ENCODE measurements around the gene NVL. TPM values are rescaled to one million over a fixed set of nuclear protein-coding genes. Genes with fewer than 3 reads are reported as not detected.

Gene NVL
- 10 to 100 TPM; 37.7 to 40.4 TPM for total RNA-seq

DNA sequence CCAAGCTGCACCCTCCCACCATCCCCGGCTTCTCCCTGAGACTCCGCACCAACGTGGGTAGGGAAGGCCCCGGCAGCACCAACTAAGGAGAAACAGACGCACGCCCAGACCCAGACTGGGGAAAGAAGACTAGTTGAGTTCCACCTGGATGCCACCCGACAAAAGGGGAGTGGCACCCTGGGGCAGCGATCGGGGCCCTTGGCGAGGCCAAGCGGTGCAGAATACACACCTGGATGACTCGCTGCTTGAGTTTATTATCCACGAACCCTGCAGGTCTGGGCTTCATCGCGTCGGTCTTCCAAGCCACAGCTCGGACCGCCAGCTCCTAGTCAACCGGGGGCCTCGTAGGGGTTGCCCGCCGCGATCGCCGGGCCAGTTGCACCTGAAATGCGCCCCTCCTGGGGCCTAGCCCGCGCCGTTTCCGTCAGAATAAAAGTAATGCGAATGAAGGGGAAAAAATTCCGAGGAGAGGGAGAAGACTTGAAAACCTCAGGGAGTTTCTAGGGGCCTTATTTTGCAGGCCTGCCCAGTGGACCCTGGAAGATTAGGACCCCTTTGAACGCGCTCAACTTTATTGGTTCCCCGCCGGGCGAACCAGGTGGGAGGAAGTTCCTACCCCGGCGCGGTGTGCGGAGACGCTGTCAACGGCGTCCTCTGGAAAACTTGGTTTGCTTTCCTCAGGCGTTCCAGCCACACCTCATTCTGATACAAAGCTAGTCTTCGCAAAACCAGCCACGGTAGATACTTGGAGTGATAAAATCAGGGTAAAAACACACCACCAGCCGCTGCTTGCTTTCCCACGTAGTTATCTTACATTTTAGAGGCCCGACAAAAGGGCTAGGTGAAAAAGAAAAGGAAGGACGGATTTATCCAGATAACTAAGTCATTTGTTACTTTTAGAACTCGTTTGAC is at the start of gene NVL:
Gene NVL, minus strand, starts transcription at position 331 of the 912 bp plus-strand sequence. Its CDS starts 45 bp downstream, at position 286.
- ChIA-PET CTCF (interaction anchor here (0.9 to 2.1 kb wide), 5 partner anchors 28 to 214 kb away, joined by 3 to 16 read pairs (median 6); no protein-coding TSS in a partner anchor), POLR2A (interaction anchor here (0.6 to 1.7 kb wide), 5 partner anchors 10 to 214 kb away, joined by 3 to 5 read pairs (median 3); no protein-coding TSS in a partner anchor)
- ATAC-seq, result peak; percentile 88
- DNase-seq, result peak; percentile 85
- peak within 1 kb of the TSS; percentile 88 for H3K4me3 Mint-ChIP-seq
- H3K27me3 Mint-ChIP-seq, result no peaks in the 10 kb centered on the region
- TF ChIP-seq, protein P1, sequence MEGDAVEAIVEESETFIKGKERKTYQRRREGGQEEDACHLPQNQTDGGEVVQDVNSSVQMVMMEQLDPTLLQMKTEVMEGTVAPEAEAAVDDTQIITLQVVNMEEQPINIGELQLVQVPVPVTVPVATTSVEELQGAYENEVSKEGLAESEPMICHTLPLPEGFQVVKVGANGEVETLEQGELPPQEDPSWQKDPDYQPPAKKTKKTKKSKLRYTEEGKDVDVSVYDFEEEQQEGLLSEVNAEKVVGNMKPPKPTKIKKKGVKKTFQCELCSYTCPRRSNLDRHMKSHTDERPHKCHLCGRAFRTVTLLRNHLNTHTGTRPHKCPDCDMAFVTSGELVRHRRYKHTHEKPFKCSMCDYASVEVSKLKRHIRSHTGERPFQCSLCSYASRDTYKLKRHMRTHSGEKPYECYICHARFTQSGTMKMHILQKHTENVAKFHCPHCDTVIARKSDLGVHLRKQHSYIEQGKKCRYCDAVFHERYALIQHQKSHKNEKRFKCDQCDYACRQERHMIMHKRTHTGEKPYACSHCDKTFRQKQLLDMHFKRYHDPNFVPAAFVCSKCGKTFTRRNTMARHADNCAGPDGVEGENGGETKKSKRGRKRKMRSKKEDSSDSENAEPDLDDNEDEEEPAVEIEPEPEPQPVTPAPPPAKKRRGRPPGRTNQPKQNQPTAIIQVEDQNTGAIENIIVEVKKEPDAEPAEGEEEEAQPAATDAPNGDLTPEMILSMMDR (IDR thresholded peaks at IDR 0.05), result no peak
- peak within 1 kb of the TSS; percentile 99 for H3K27ac Mint-ChIP-seq
- H3K36me3 Mint-ChIP-seq (ENCODE audit: low read depth), result peaks cover 2% of the 10 kb centered on the region
- H3K9me3 Mint-ChIP-seq, result no peaks in the 10 kb centered on the region
- intact Hi-C loops (cut with micrococcal nuclease), result loop anchor here (10.0 kb wide), 1 partner anchor 625 kb away; no protein-coding TSS in a partner anchor
- peaks cover 40% of the 10 kb centered on the region for H3K4me1 Mint-ChIP-seq (ENCODE audit: low read depth)

DNA sequence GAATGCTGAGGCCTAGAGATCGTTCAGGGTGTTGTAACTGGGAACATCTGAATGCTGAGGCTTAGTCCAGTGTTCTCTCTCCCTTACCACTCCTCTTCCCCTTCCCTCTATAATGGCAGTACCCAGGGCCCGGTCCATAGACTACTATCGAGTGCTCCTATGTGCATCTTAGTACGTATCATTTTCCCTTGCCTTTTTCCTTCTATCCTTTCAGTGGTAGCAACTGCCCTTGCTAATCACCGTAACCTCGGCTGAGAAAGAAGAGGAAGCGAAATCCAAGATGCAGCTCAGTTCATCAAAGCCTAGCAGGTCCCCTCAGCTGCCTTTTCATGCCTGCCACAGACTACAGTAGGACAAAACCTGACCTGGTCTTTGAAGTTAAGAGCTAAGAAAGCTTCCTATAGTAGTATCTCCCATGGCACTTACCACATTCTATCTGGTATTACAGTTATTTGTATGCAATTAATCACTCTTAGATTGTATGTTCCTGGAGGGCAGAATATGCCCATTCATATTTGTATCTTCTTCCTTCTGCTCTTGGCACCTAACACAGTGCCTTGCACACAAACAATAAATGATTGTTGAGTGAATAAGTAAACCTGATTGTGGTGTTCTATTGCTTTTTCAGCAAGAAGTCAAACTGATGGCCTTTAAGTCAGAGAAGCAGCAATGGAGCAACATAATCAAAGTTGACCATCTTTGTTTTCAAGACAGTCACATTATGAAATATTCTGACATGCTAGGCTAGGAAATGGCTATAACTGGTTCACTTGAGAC is 49.1 kb upstream of the NVL start:
- H3K4me1 Mint-ChIP-seq (ENCODE audit: low read depth), result peaks cover 89% of the 10 kb centered on the region
- ChIA-PET POLR2A (interaction anchor here (0.6 to 1.8 kb wide), 5 partner anchors 11 to 197 kb away, joined by 3 to 10 read pairs (median 5); no protein-coding TSS in a partner anchor), CTCF (interaction anchor here (0.6 to 1.4 kb wide), 3 partner anchors 9 to 49 kb away, joined by 3 to 4 read pairs (median 3); partner anchors contain the start of gene NVL)
- TF ChIP-seq, protein P1 (IDR thresholded peaks at IDR 0.05), result no peak
- DNase-seq (no peak), ATAC-seq (no peak)
- H3K36me3 Mint-ChIP-seq (ENCODE audit: low read depth), result peaks cover 56% of the 10 kb centered on the region
- H3K27ac Mint-ChIP-seq, result peak overlapping the region; percentile 59
- no peaks in the 10 kb centered on the region for H3K9me3 Mint-ChIP-seq
- no peak overlapping the region for H3K4me3 Mint-ChIP-seq
- no peaks in the 10 kb centered on the region for H3K27me3 Mint-ChIP-seq
- intact Hi-C loops (cut with micrococcal nuclease), result no loop called here

DNA sequence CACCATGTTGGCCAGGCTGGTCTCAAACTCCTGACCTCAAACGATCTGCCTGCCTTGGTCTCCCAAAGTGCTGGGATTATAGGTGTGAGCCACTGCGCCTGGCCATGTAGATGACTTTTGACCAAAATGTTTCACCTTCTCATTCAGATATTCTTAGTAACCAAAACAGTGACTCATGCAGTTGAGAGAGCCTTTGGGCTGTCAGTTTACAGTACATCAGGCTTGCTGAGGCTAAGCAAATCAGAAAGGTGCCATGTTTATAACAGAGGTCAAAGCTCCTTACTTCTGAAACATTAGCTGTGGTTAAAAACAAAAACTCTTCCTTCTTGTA is 47.7 kb upstream of the NVL start:
- Mint-ChIP-seq H3K27ac (peak overlapping the region; percentile 75), H3K4me3 (no peak overlapping the region), H3K27me3 (no peaks in the 10 kb centered on the region), H3K4me1 (ENCODE audit: low read depth) (peaks cover 92% of the 10 kb centered on the region), H3K9me3 (no peaks in the 10 kb centered on the region), H3K36me3 (ENCODE audit: low read depth) (peaks cover 65% of the 10 kb centered on the region)
- TF ChIP-seq, protein P1 (IDR thresholded peaks at IDR 0.05), result no peak
- ATAC-seq, result peak; percentile 65
- DNase-seq, result peak; percentile 71
- intact Hi-C loops (cut with micrococcal nuclease), result loop anchor here (2.0 kb wide), 1 partner anchor 21 kb away; the partner anchor contains the start of gene CNIH4
- ChIA-PET POLR2A (interaction anchor here (0.8 to 2.4 kb wide), 5 partner anchors 10 to 20 kb away, joined by 4 to 10 read pairs (median 4); partner anchors contain the start of gene CNIH4), CTCF (interaction anchor here (1.1 to 1.3 kb wide), 2 partner anchors 12 to 37 kb away, joined by 3 read pairs; no protein-coding TSS in a partner anchor)

DNA sequence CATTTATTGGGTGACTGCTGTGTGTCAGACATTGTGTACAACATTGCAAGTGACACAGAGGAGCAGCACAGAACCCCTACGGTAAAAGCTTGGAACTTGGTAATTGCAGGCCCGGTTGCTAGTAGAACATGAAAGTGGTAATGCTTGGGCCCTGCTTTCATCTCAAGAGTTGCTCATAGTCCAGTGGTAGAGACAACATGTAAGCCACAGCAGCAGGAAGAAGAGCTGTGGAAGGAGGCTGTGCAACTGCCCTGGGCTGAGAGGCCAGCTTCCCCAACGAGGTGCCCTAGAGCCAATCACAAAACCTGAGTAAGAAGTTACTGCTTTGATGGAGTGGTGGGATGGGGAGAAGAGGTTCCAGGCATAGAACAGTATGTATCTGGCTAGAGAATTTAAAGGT is 45.1 kb upstream of the NVL start:
- CTCF ChIA-PET, result interaction anchor here (0.6 to 2.2 kb wide), 7 partner anchors 8 to 147 kb away, joined by 3 to 9 read pairs (median 4); no protein-coding TSS in a partner anchor
- Mint-ChIP-seq H3K36me3 (ENCODE audit: low read depth) (peaks cover 79% of the 10 kb centered on the region), H3K4me3 (no peak overlapping the region), H3K9me3 (no peaks in the 10 kb centered on the region), H3K4me1 (ENCODE audit: low read depth) (peaks cover 81% of the 10 kb centered on the region), H3K27ac (no peak overlapping the region), H3K27me3 (no peaks in the 10 kb centered on the region)
- ATAC-seq, result no peak
- POLR2A ChIA-PET, result interaction anchor here (1.2 to 2.7 kb wide), 3 partner anchors 10 to 45 kb away, joined by 3 to 14 read pairs (median 5); partner anchors contain the start of genes CNIH4 and NVL
- no peak for DNase-seq
- intact Hi-C loops (cut with micrococcal nuclease), result no loop called here
- TF ChIP-seq, protein P1 (IDR thresholded peaks at IDR 0.05), result no peak
